Pancreas (tissue), 10 donors: ENCODE measurements around the gene ZNF417. TPM values are rescaled to one million over a fixed set of nuclear protein-coding genes. Genes with fewer than 3 reads are reported as not detected.
A peak's percentile ranks its signal among the peaks of the same experiment; 100 is the strongest.
"Not testable (repeated sequence)": the region's sequence is repeated elsewhere in the genome, so short reads cannot be mapped to it uniquely, and the experiment has no call there.

Source experiments
- ATAC-seq, 4 donors: fragments of 200-7000 bp; cut with Tn5 transposase; one replicate each; pipeline versions ENCODE4 v1.8.0 to v1.9.1; 2020; ENCODE audit warnings: mild to moderate bottlenecking in 4 of 4, moderate library complexity in 4 of 4
- DNase-seq, 6 donors: peaks; one replicate each; pipeline ENCODE4 v3.0.0-alpha.2; 2020
- FAIRE-seq: peaks from 2 replicates; lab custom pipeline; 2012; peaks lifted over from hg19 to GRCh38; lab: Jason Lieb, UNC
- H3K27ac ChIP-seq, 4 donors: fragments of 200-600 bp; sonication (generic); 1 replicate in 3 of 4; 2 replicates in 1 of 4; pipeline versions ENCODE4 v1.5.0 to v1.8.0; 2020
- H3K27me3 ChIP-seq, 4 donors: fragments of 200-600 bp; one replicate each; pipeline ENCODE4 v1.8.0; 2021
- H3K36me3 ChIP-seq, 3 donors: fragments of 200-600 bp; sonication (generic) in 1 of 3; one replicate each; pipeline versions ENCODE4 v1.5.0 to v1.8.0; 2020 to 2021
- H3K4me1 ChIP-seq, 3 donors: fragments of 200-600 bp; one replicate each; pipeline ENCODE4 v1.8.0; 2021
- H3K4me3 ChIP-seq, 4 donors: fragments of 200-600 bp; sonication (generic) in 2 of 4; one replicate each; pipeline versions ENCODE4 v1.5.0 to v1.8.0; 2020 to 2021
- H3K9me3 ChIP-seq, 4 donors: fragments of 200-600 bp; one replicate each; pipeline ENCODE4 v1.8.0; 2021
- CTCF ChIP-seq, 4 donors: fragments of 200-600 bp; sonication (generic) in 3 of 4; IDR thresholded peaks; one replicate each; pipeline versions ENCODE4 v1.5.0 to v1.8.0; 2021; ENCODE audit warnings: antibody characterized with exemption in 4 of 4
- WGBS, 2 donors: extraction: QIAGEN DNeasy Blood & Tissue Kit; methylation state at CpG; one replicate each; pipeline ENCODE4 v1.1.7; 2013; 5-methylcytosine and 5-hydroxymethylcytosine counted together
- intact Hi-C, 3 donors: fragments of 100-400 bp; cut with DNase I; formaldehyde crosslinking; loops; one replicate each; pipeline versions ENCODE4 v1.11.1 to v1.14.2; 2022
- polyA plus RNA-seq, 2 donors: library from polyadenylated mRNA; stranded (reverse); fragments of 200-250 nt; gene quantifications; one replicate each; pipeline ENCODE4 v1.2.3, GENCODE V29; 2013
- total RNA-seq, 6 donors: library from RNA; stranded (reverse); fragmentation: NEBNext Ultra II Directional in 4 of 6; extraction: Animal tissue kit (Norgen Biotek cat#: 25700) in 4 of 6; gene quantifications; one replicate each; pipeline versions ENCODE4 v1.2.1 to v1.2.4, GENCODE V29; 2021 to 2023
- donor health status: healthy with polysubstance abuse.
- donor health status: DM: no; HTN: no; CAD: no; lungs with moderate emphysema.
- donor health status: DM: no; HTN: no; CAD: no.
- donor health status: control.
- donor health status: control.
- donor health status: Bipolar disorder and iron deficiency.
- donor health status: DM: yes; HTN: yes; CAD: no.
- donor health status: DM: no; HTN: no; CAD: no.
- donor health status: DM: no; HTN: no; CAD: no.
- donor health status: DM: yes; HTN: yes; CAD: no.

ZNF417 gene
- total and polyA plus RNA-seq, 8 donors: 2.8 to 15.3 (median 6.2) TPM

GRCh38 chr19:57905258-57905657 is 11.1 kb downstream of the ZNF417 start:
- intact Hi-C loops: no loop called here
- ATAC-seq (no peak), FAIRE-seq (no peak), DNase-seq (no peak)
- no peaks in the 10 kb centered on the region for H3K27me3 ChIP-seq
- 96 to 98% methylated on average over 6 of the region's 6 CpGs for WGBS, 2 donors
- no peak for TF ChIP-seq CTCF (IDR thresholded peaks at IDR 0.05)
- peaks cover 0 to 12% (median under 1%) of the 10 kb centered on the region in 3 donors for H3K36me3 ChIP-seq
- H3K9me3 ChIP-seq: no peaks in the 10 kb centered on the region
- no peak overlapping the region for H3K27ac ChIP-seq
- no peak overlapping the region for H3K4me3 ChIP-seq
- no peaks in the 10 kb centered on the region for H3K4me1 ChIP-seq

- H3K27me3 ChIP-seq: no peaks in the 10 kb centered on the region
- DNase-seq (no peak), FAIRE-seq (no peak), ATAC-seq (no peak)
- WGBS, 2 donors: 61 to 63% methylated on average over 7 of the region's 7 CpGs
- no peaks in the 10 kb centered on the region for H3K9me3 ChIP-seq
- intact Hi-C loops: no loop called here
- H3K27ac ChIP-seq: no peak overlapping the region
- no peak overlapping the region for H3K4me3 ChIP-seq
- peaks cover 0 to 8% (median 0%) of the 10 kb centered on the region in 3 donors for H3K36me3 ChIP-seq
- TF ChIP-seq CTCF (IDR thresholded peaks at IDR 0.05): no peak
- no peaks in the 10 kb centered on the region for H3K4me1 ChIP-seq
These were observed 12.7 kb downstream of the ZNF417 start for GRCh38 chr19:57903618-57904184.

GRCh38 chr19:57900311-57900710 is 16.1 kb downstream of the ZNF417 start:
- WGBS, 2 donors: 84 to 86% methylated on average over 5 of the region's 5 CpGs
- Histone ChIP-seq H3K4me3 (no peak overlapping the region), H3K27me3 (no peaks in the 10 kb centered on the region), H3K4me1 (no peaks in the 10 kb centered on the region), H3K9me3 (no peaks in the 10 kb centered on the region), H3K36me3 (no peaks in the 10 kb centered on the region), H3K27ac (no peak overlapping the region)
- intact Hi-C loops: no loop called here
- no peak for FAIRE-seq
- ATAC-seq: no peak
- no peak for TF ChIP-seq CTCF (IDR thresholded peaks at IDR 0.05)
- no peak for DNase-seq

- FAIRE-seq, H3K27me3 ChIP-seq, H3K27ac ChIP-seq, H3K9me3 ChIP-seq, DNase-seq, H3K36me3 ChIP-seq, intact Hi-C loops, H3K4me1 ChIP-seq, H3K4me3 ChIP-seq, ATAC-seq: not testable (repeated sequence)
- WGBS, 2 donors: 43 to 46% methylated on average over 3 of the region's 3 CpGs
These were observed 25.7 kb downstream of the ZNF417 start for GRCh38 chr19:57890706-57891105.

- Histone ChIP-seq H3K36me3 (no peaks in the 10 kb centered on the region), H3K4me3 (peak within 1 kb of the TSS; percentile 29 to 45 (median 34)), H3K27ac (peak within 1 kb of the TSS in 2 of 4 donors; percentile 7 to 32), H3K9me3 (no peaks in the 10 kb centered on the region), H3K27me3 (no peaks in the 10 kb centered on the region), H3K4me1 (no peaks in the 10 kb centered on the region)
- DNase-seq: peak; percentile 56 to 71 (median 65)
- FAIRE-seq: no peak
- intact Hi-C loops: no loop called here
- WGBS, 2 donors: 5 to 8% methylated on average over 43 of the region's 43 CpGs
- peak; percentile 84 to 97 (median 92) for ATAC-seq
- TF ChIP-seq CTCF (IDR thresholded peaks at IDR 0.05): peak in 2 of 4 donors; percentile 8 to 19
These were observed 27.7 kb downstream of the ZNF417 start, which contains the start of gene ZNF814 for GRCh38 chr19:57888560-57889231. ZNF814 (minus strand) TSS chr19:57889037; CDS start chr19:57888802, 235 bp downstream.
